AG10803 (cell line): ENCODE data around the gene TSC22D1.
A peak's percentile ranks its signal among the peaks of the same experiment; 100 is the strongest.

ENCODE experiments used
- DNase-seq: peaks from one replicate; pipeline ENCODE4 v3.0.0; 2010; ENCODE audit warnings: low read depth
- H3K4me3 ChIP-seq: 2 replicates; pipeline ENCODE4 v1.5.1; 2011; ENCODE audit warnings: mild to moderate bottlenecking, low read length, control low read depth
- TF ChIP-seq, protein P1 (sequence below): conservative IDR thresholded peaks from 2 replicates; pipeline ENCODE4 v1.5.1; 2011; ENCODE audit warnings: mild to moderate bottlenecking, low read length, control low read depth, inconsistent platforms

The TSC22D1 gene

DNA sequence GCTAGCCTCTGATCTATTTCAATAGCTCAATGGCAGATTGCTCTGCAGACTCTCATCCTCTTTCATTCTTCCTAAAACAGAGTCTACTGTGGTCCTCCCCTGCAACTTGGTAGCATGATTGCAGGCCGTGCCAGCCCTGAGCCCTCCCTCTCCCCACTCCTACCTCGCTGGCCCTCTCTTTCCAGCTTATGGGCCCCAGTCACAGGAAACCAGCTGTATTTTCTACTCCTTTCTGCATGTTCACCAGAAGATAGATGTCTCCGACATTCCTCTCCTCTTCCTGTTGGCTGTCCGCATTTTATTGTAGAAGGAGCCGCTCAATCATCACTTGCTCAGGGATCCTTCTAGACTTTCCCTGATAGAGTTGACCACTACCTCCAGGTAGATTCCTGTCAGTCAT, 152.3 kb downstream of the TSC22D1 start:
- TF ChIP-seq, protein P1, sequence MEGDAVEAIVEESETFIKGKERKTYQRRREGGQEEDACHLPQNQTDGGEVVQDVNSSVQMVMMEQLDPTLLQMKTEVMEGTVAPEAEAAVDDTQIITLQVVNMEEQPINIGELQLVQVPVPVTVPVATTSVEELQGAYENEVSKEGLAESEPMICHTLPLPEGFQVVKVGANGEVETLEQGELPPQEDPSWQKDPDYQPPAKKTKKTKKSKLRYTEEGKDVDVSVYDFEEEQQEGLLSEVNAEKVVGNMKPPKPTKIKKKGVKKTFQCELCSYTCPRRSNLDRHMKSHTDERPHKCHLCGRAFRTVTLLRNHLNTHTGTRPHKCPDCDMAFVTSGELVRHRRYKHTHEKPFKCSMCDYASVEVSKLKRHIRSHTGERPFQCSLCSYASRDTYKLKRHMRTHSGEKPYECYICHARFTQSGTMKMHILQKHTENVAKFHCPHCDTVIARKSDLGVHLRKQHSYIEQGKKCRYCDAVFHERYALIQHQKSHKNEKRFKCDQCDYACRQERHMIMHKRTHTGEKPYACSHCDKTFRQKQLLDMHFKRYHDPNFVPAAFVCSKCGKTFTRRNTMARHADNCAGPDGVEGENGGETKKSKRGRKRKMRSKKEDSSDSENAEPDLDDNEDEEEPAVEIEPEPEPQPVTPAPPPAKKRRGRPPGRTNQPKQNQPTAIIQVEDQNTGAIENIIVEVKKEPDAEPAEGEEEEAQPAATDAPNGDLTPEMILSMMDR: no peak

DNA sequence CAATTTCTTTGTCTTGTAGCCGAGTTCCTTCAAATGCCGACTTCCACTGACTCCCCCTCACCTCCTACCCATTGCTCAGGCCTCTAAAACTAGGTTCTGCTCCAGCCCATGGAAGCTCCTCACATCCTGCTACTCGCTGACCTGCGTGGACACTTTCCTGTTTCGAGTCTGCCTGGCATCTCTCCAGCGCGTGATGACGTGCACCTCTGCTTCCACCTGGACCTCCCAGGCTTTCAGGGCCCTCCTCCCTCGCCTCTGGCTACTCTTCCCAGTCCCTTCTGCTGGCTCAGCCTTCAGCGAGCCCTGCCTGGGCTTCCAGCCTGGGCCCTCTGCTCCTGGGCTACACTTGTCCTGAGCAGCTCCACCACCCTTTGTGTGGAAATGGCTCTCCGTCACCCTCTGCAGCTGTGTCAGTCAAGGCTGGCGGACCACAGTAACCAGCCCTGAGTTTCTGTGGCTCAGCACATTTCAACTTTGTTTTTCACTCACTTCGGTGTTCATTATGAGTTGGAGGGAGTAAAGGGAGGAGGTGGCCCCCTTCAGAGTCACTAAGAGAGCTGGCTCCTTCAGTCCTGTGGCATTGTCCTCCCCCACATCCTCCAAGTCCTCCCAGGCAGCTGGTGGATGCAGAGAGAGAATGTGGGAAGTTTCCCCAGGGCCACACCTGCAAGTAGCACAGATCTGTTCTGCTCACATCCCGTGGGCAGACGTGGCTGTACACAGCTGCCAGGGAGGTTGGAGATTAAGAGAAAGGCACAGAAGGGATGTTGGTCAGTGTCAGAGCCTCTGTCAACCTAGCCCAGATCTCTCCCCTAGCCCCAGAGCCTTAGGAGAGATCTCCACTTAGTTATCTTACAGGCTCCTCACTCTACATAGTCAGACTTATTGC, 153.1 kb downstream of the TSC22D1 start:
- TF ChIP-seq, protein P1: no peak
- no peak for DNase-seq
- H3K4me3 ChIP-seq: no peak overlapping the region

More for the DNA sequence above, 152.3 kb downstream of the TSC22D1 start:
- DNase-seq: no peak
- H3K4me3 ChIP-seq: no peak overlapping the region

DNA sequence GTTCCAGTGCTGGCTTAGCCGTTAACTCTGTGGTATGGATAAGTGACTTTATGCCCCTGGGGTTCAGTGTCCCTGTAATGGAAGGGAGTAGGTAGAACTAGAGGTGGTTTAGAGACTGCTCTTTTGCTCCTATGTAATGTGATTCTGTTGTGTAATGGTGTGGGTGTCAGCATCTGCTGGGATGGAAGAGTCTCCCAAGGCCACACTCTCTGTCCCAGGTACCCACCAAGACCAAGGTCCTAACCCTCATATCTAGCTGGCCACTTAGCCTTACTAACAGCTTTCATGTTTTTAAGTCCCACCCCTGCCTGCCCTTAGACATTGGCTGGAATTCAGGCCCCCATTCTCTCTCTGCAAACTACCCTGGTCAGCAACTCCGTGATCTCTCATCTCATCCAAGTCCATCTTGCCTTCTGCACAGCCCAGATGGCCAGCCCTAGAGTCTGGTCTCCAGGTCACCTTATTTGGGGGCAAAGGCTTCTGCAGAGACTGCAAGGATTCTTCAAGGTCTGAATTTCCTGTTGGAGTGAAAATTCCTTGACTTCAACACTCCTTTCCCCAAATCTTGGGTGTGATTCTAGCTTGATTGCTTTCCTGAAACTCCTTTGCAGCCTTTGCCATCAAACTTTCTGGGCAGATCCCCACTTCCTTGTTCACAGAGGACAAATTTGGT, 154.1 kb downstream of the TSC22D1 start:
- H3K4me3 ChIP-seq: no peak overlapping the region
- TF ChIP-seq, protein P1: no peak
- no peak for DNase-seq

DNA sequence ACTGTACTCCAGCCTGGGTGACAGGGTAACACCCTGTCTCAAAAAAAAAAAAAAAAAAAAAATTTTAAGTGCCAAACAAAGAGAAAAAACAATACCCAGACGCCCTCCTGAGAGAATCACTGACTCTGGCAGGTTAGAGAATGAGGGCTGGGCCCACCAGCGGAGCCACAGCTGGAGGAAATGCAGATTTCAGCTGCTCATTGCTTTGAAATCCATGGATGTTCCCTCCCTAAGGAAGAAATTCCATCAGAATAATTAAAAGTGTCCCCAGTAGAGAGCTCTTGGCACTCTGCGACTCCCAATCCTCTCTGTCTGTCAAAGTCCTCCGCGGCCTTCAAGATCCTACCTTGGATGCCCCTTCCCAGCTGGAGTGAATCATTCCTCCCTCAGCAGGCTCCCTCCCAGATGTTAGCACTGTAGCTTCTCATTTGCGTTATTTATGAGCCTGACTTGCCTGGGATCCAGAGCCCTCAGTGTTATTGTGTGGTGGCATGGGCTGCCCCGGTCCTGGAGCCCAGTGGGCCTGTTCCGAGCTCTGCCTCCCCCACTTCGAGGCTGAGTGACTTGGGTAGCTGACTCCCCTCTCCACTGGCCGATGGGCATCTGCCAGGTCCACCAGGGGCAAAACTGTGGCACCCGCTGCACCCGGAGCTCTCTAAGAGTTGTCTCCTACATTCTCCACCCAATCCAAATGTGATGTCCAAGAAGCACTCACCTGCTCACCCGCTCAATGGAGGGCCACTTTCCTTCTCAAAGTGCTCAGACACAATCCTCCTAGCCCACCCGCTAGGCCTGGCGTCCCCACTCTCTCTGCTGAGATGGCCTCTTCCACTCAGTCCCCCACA, 155.5 kb downstream of the TSC22D1 start:
- TF ChIP-seq, protein P1: no peak
- H3K4me3 ChIP-seq: no peak overlapping the region
- peak; percentile 23 for DNase-seq

DNA sequence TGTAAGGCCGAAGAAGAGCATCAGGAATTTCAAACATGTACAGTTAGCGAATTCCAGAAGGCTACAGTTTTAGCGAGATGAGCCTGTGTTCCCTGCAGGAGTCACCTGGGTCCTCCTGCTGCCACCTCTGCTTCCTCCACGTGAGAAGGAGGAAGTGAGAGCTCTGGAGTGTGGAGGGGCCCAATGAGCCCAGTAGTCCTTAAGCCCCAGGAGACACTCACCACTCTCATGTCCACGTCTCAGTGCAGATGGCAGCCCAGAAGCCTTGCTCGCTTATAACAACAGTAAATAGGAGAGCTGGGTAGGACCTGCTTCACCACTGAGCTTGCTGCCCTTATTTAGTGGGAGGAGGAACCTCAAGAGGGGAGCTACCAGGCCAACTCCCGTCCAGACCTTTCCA, 158.3 kb downstream of the TSC22D1 start:
- no peak for DNase-seq
- no peak overlapping the region for H3K4me3 ChIP-seq
- TF ChIP-seq, protein P1: no peak

DNA sequence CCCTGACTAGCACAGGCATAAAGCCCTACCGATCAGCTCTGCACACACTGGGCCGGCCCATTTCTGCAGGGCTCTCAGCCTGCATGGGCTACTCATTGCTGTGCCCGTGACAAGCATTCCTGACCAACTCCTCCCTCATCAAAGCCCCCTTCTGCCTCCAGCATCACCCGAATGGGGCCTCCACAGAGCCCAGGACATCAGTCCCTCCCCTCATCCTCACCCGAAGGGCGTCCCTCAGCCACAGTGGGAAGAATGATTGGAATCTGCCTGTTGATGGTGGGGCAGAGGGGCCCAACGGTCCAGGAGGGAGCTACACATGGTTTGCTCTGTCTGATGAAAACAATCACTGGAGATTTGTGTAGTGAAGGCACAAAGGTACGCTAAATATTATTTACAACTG, 158.7 kb downstream of the TSC22D1 start:
- TF ChIP-seq, protein P1: no peak
- no peak for DNase-seq
- no peak overlapping the region for H3K4me3 ChIP-seq
